Measurements from ENCODE around the gene MIER2. TPM values are rescaled to one million over a fixed set of nuclear protein-coding genes. Genes with fewer than 3 reads are reported as not detected.

MIER2 gene
- total and polyA plus RNA-seq, 10 of the 15 experiments (the other 5 are each of a cell fraction or from before 2014, with no cell fraction given), result 0.48 to 23.6 (median 12.1) TPM

DNA sequence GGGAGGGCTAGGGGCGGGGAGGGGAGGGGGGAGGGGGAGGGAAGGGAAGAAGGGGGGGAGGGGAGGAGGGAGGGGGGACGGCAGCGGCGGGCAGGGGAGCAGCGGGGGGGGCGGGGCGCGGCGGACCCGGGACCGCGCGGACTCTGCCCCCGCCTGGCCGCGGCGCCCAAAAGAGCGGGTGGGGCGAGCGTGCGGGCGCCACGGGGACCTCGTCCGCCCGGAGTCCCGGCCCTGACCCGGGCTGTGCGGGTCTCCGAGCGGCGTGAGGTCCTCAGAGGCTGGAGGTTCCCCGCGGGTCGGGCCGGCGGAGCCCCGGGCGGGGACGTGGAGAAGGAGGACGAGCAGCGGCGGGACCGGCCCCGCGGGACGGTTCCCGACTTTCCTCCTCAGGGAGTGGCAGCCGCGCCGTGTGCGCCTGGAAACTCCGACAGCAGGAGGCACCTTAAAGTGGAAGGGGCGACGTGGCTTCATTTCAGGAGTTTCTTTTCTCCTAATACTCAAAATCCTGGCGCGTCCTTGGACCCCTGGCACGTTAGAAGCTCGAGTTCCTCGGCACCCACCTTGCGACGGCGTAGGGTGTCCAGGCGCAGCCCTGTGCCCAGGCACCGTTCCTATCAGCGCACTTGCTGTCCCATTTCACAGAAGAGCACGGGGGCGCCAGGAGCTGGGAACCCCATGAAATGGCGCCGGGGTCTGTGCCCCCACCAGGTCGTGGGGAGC is 52.9 kb downstream of the MIER2 start (continued):
- TF ChIP-seq, protein P1, sequence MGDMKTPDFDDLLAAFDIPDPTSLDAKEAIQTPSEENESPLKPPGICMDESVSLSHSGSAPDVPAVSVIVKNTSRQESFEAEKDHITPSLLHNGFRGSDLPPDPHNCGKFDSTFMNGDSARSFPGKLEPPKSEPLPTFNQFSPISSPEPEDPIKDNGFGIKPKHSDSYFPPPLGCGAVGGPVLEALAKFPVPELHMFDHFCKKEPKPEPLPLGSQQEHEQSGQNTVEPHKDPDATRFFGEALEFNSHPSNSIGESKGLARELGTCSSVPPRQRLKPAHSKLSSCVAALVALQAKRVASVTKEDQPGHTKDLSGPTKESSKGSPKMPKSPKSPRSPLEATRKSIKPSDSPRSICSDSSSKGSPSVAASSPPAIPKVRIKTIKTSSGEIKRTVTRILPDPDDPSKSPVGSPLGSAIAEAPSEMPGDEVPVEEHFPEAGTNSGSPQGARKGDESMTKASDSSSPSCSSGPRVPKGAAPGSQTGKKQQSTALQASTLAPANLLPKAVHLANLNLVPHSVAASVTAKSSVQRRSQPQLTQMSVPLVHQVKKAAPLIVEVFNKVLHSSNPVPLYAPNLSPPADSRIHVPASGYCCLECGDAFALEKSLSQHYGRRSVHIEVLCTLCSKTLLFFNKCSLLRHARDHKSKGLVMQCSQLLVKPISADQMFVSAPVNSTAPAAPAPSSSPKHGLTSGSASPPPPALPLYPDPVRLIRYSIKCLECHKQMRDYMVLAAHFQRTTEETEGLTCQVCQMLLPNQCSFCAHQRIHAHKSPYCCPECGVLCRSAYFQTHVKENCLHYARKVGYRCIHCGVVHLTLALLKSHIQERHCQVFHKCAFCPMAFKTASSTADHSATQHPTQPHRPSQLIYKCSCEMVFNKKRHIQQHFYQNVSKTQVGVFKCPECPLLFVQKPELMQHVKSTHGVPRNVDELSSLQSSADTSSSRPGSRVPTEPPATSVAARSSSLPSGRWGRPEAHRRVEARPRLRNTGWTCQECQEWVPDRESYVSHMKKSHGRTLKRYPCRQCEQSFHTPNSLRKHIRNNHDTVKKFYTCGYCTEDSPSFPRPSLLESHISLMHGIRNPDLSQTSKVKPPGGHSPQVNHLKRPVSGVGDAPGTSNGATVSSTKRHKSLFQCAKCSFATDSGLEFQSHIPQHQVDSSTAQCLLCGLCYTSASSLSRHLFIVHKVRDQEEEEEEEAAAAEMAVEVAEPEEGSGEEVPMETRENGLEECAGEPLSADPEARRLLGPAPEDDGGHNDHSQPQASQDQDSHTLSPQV (IDR thresholded peaks at IDR 0.05), result no peak
- no peak for TF ChIP-seq EP300 (IDR thresholded peaks at IDR 0.05; ENCODE audit: borderline replicate concordance in 1 of 2, control insufficient read depth in 1 of 2, low read depth in 2 of 2, low read length in 2 of 2)
- TF ChIP-seq USF2 (IDR thresholded peaks at IDR 0.05; ENCODE audit: borderline replicate concordance, low read depth, low read length), result no peak
- TF ChIP-seq, protein P2, sequence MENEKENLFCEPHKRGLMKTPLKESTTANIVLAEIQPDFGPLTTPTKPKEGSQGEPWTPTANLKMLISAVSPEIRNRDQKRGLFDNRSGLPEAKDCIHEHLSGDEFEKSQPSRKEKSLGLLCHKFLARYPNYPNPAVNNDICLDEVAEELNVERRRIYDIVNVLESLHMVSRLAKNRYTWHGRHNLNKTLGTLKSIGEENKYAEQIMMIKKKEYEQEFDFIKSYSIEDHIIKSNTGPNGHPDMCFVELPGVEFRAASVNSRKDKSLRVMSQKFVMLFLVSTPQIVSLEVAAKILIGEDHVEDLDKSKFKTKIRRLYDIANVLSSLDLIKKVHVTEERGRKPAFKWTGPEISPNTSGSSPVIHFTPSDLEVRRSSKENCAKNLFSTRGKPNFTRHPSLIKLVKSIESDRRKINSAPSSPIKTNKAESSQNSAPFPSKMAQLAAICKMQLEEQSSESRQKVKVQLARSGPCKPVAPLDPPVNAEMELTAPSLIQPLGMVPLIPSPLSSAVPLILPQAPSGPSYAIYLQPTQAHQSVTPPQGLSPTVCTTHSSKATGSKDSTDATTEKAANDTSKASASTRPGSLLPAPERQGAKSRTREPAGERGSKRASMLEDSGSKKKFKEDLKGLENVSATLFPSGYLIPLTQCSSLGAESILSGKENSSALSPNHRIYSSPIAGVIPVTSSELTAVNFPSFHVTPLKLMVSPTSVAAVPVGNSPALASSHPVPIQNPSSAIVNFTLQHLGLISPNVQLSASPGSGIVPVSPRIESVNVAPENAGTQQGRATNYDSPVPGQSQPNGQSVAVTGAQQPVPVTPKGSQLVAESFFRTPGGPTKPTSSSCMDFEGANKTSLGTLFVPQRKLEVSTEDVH (IDR thresholded peaks at IDR 0.05; ENCODE audit: low read depth, partially characterized antibody), result no peak
- TF ChIP-seq NFYA (IDR thresholded peaks at IDR 0.05; ENCODE audit: borderline replicate concordance, low read depth, low read length), result no peak

All from GM12878 (cell line).